Ectodermal cell (in vitro differentiated cells): ENCODE results near the gene OPRM1.

Experiments used
- H3K27ac ChIP-seq: 2 replicates; pipeline ENCODE4 v1.7.0; 2013; ENCODE audit warnings: mild to moderate bottlenecking, low read depth, low read length; ENCODE audit not compliant: insufficient read depth, poor library complexity, severe bottlenecking
- H3K27me3 ChIP-seq: 2 replicates; pipeline ENCODE4 v1.7.0; 2013; ENCODE audit warnings: mild to moderate bottlenecking, low read length; ENCODE audit not compliant: insufficient read depth, control insufficient read depth, poor library complexity, severe bottlenecking
- H3K36me3 ChIP-seq: one replicate; pipeline ENCODE4 v1.7.0; 2013; ENCODE audit warnings: low read length; ENCODE audit not compliant: control insufficient read depth, insufficient read depth
- H3K4me1 ChIP-seq: one replicate; pipeline ENCODE4 v1.7.0; 2013; ENCODE audit warnings: low read length; ENCODE audit not compliant: control insufficient read depth, insufficient read depth
- H3K4me3 ChIP-seq: 2 replicates; pipeline ENCODE4 v1.7.0; 2013; ENCODE audit warnings: low read depth, low read length, control low read depth; ENCODE audit not compliant: insufficient read depth
- H3K9me3 ChIP-seq: 2 replicates; pipeline ENCODE4 v1.7.0; 2013; ENCODE audit warnings: mild to moderate bottlenecking, low read length, moderate library complexity; ENCODE audit not compliant: control insufficient read depth
- WGBS, 2 experiments: methylation state at CpG; one replicate each; pipeline ENCODE4 v1.1.7; 2013; ENCODE audit warnings: missing lambda C conversion rate in 2 of 2; 5-methylcytosine and 5-hydroxymethylcytosine counted together

Gene OPRM1

GRCh38 chr6:154111025-154111424 lies 72.0 kb downstream of the OPRM1 start:
- Histone ChIP-seq H3K4me3 (no peak overlapping the region), H3K36me3 (no peaks in the 10 kb centered on the region), H3K27ac (no peak overlapping the region), H3K27me3 (no peaks in the 10 kb centered on the region), H3K9me3 (no peaks in the 10 kb centered on the region), H3K4me1 (no peaks in the 10 kb centered on the region)
- WGBS, 2 experiments, result 88 to 100% methylated on average over 1 of the region's 1 CpG

DNA sequence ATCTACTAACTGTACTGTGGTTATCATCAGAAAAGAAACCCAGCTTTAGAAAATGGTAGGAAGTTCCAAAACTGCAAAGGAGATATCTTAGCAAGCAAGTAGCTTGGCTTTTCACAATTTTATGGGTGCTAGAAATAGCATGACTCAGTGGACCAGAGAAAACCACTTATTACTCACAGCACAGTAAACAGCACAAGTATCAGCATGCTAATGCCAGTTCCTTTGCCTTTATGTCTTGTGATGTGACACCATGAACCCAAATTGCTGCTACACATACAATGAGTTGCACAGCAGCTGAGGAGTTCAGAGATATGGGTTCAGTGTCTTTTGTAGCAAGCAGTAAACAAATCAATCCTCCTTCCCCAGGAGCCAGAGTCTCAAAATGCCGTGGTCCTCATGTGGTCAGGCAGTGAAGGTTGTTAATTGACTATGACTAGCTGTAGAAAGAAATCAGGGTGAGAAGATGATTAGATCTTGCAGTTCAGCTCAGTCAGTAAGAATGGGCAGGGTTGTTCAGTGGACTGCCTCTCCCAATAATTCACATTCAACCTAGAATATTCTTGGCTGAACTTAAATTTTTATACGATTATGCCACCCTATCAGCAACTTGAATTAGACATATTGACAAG lies 73.3 kb downstream of the OPRM1 start:
- Histone ChIP-seq H3K27me3 (no peaks in the 10 kb centered on the region), H3K36me3 (no peaks in the 10 kb centered on the region), H3K4me1 (no peaks in the 10 kb centered on the region), H3K27ac (no peak overlapping the region), H3K4me3 (no peak overlapping the region), H3K9me3 (no peaks in the 10 kb centered on the region)
- WGBS, 2 experiments, result 91 to 98% methylated on average over 2 of the region's 2 CpGs

DNA sequence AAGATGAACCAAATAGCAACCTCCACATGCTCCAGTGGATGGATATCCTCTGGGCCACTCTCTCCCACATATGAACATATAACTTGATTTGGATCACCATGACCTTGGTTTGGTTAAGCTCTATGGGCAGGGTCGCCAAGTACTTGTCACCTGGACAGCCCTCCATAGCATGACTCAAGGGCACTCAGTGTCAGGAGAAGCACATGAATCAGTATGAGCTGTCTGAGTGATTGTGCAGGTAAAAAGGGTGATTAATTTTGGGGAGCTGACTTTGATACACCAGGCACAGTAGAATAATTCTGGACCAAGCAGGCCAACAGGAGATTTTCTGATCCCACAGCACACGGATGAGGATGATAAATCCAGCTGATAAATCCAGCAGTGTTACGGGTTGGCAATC lies 74.4 kb downstream of the OPRM1 start:
- WGBS, 2 experiments, result 91 to 95% methylated on average over 3 of the region's 3 CpGs
- Histone ChIP-seq H3K27me3 (no peaks in the 10 kb centered on the region), H3K36me3 (no peaks in the 10 kb centered on the region), H3K4me1 (no peaks in the 10 kb centered on the region), H3K4me3 (no peak overlapping the region), H3K27ac (no peak overlapping the region), H3K9me3 (no peaks in the 10 kb centered on the region)

DNA sequence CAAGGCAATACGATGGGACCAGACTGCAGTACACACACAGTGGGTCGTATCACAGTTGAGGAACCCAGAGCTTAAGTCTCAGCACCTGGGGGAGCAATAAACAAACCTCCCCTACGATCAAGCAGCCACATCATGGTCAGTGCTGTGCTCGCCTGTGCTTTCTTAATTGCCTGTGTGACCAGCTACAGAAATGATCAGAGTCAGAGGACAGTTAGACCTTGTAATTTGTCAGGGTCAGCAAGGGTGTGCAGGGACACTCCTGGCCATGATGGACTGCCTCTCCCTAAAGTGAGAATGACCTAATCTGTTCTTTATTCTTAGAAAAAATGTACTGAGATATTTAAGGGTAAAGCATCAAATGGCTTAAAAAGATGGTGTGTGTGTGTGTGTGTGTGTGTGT lies 78.4 kb downstream of the OPRM1 start:
- Histone ChIP-seq H3K4me3 (no peak overlapping the region), H3K9me3 (no peaks in the 10 kb centered on the region), H3K27me3 (no peaks in the 10 kb centered on the region), H3K36me3 (no peaks in the 10 kb centered on the region), H3K4me1 (no peaks in the 10 kb centered on the region), H3K27ac (no peak overlapping the region)
- WGBS, 2 experiments, result 93% methylated on average over 4 of the region's 4 CpGs

GRCh38 chr6:154122195-154122925 lies 83.3 kb downstream of the OPRM1 start:
- H3K4me3 ChIP-seq, result no peak overlapping the region
- 96 to 97% methylated on average over 2 of the region's 2 CpGs for WGBS, 2 experiments
- no peak overlapping the region for H3K27ac ChIP-seq
- peaks cover 3% of the 10 kb centered on the region for H3K27me3 ChIP-seq
- H3K36me3 ChIP-seq, result no peaks in the 10 kb centered on the region
- no peaks in the 10 kb centered on the region for H3K4me1 ChIP-seq
- no peaks in the 10 kb centered on the region for H3K9me3 ChIP-seq

DNA sequence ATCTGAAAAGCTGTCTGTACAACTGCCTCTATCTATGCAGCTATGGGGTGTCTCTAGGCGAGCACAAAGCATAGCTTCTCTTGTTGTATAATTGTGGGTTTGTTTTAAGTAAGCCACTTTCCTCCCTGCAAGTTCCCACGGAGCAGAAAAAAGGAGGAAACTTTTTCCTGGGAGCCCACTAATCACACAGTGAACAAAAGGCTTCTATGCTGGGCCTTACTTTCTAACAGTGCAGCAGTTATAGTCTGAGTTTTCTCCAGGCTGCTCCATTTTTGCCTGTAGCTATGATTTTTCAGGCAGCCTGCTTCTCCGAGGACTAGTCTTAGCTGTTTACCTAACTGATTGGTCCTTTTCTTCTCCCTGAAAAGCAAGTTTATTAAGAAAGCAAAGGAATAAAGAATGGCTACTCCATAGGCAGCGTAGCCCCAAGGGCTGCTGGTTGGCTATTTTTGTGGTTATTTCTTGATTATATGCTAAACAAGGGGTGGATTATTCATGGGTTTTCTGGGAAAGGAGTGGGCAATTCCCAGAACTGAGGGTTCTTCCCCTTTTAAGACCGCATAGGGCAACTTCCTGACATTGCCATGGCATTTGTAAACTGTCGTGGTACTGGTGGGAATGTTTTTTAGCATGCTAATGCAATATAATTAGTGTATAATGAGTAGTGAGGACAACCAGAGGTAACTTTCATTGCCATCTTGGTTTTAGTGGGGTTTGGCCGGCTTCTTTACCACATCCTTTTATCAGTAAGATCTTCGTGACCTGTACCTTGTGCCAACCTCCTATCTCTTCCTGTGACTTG lies 84.3 kb downstream of the OPRM1 start:
- Histone ChIP-seq H3K36me3 (no peaks in the 10 kb centered on the region), H3K4me1 (peaks cover 6% of the 10 kb centered on the region), H3K27me3 (peaks cover 3% of the 10 kb centered on the region), H3K27ac (no peak overlapping the region), H3K4me3 (no peak overlapping the region), H3K9me3 (no peaks in the 10 kb centered on the region)
- 91 to 98% methylated on average over 8 of the region's 8 CpGs for WGBS, 2 experiments

GRCh38 chr6:154125421-154125820 lies 86.4 kb downstream of the OPRM1 start:
- Histone ChIP-seq H3K36me3 (no peaks in the 10 kb centered on the region), H3K4me1 (peaks cover 8% of the 10 kb centered on the region), H3K4me3 (no peak overlapping the region), H3K27ac (no peak overlapping the region), H3K27me3 (peaks cover 3% of the 10 kb centered on the region), H3K9me3 (no peaks in the 10 kb centered on the region)
- 100% methylated on average over 2 of the region's 2 CpGs; no CpG with 5 or more reads in 1 of the 2 experiments for WGBS, 2 experiments

DNA sequence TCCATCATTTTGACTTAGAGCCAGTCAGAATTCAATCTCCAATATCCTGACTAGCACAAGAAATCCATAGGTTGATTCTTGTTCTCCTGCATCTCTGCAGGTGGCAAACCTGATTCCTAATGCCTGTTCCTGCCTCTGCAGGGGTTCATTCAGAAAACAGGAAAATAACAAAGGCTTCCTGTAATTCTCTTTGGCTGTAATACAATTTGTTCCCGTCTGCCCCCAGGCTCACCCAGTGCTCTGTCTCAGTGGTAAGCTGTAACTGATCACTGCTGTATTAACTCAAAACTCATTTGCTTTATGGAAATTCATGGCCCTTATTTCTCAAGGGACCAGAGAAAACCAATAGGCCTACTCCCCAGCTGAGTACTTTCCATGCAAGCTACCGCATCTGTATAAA lies 88.6 kb downstream of the OPRM1 start:
- H3K4me3 ChIP-seq, result no peak overlapping the region
- no peaks in the 10 kb centered on the region for H3K9me3 ChIP-seq
- H3K36me3 ChIP-seq, result no peaks in the 10 kb centered on the region
- H3K27ac ChIP-seq, result no peak overlapping the region
- H3K4me1 ChIP-seq, result peaks cover 8% of the 10 kb centered on the region
- 5 to 6% methylated on average over 1 of the region's 2 CpGs for WGBS, 2 experiments
- H3K27me3 ChIP-seq, result peaks cover 3% of the 10 kb centered on the region

DNA sequence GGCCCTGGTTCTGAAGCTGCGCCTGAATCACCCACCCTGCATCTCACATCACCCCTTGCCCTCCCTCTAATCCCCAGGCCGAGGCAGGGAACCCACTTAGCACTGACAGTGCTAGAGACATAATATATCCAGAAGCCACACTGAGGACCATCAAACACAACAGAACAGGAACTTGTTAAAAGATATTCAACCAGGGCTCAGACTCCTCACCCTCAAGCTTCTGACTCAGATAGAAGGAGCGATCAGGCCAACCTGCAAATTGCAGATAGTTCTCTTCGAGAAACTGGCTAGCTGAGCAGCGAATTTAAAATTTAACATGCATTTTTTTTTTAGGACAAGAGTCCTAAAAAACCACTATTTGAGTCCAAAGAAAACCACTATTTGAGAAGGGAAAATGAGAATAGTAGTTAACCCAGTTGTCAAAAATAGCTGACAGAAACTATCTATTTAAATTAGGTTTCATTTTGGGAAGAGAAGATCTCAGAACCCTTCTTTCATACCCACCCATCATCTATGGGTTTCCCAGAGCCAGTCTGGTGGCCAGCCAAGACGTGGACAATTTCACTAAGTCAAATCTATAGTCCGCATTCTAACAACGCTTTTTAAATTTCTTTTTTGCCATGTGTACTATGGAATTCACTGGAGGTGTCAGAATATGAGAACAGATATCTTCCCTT lies 95.6 kb downstream of the OPRM1 start:
- 92 to 96% methylated on average over 8 of the region's 8 CpGs for WGBS, 2 experiments
- H3K4me3 ChIP-seq, result no peak overlapping the region
- no peaks in the 10 kb centered on the region for H3K27me3 ChIP-seq
- no peaks in the 10 kb centered on the region for H3K4me1 ChIP-seq
- no peaks in the 10 kb centered on the region for H3K9me3 ChIP-seq
- no peaks in the 10 kb centered on the region for H3K36me3 ChIP-seq
- no peak overlapping the region for H3K27ac ChIP-seq

GRCh38 chr6:154138793-154139192 lies 99.8 kb downstream of the OPRM1 start:
- H3K27me3 ChIP-seq, result no peaks in the 10 kb centered on the region
- H3K4me3 ChIP-seq, result no peak overlapping the region
- WGBS, 2 experiments, result 94 to 95% methylated on average over 6 of the region's 6 CpGs
- H3K27ac ChIP-seq, result no peak overlapping the region
- no peaks in the 10 kb centered on the region for H3K4me1 ChIP-seq
- no peaks in the 10 kb centered on the region for H3K36me3 ChIP-seq
- no peaks in the 10 kb centered on the region for H3K9me3 ChIP-seq
